Stimulated activated CD8-positive, alpha-beta memory T cell treated with anti-CD3 and anti-CD28 coated beads, Interleukin-12 subunit alpha, Interleukin-12 subunit beta, amount 100 ng/mL, for 1 hour (primary cell): ENCODE data around the gene DGKQ.

Experiments used
- DNase-seq: peaks from one replicate; pipeline ENCODE4 v3.0.0-alpha.2; 2020; ENCODE audit warnings: low read depth

The DGKQ gene

DNA sequence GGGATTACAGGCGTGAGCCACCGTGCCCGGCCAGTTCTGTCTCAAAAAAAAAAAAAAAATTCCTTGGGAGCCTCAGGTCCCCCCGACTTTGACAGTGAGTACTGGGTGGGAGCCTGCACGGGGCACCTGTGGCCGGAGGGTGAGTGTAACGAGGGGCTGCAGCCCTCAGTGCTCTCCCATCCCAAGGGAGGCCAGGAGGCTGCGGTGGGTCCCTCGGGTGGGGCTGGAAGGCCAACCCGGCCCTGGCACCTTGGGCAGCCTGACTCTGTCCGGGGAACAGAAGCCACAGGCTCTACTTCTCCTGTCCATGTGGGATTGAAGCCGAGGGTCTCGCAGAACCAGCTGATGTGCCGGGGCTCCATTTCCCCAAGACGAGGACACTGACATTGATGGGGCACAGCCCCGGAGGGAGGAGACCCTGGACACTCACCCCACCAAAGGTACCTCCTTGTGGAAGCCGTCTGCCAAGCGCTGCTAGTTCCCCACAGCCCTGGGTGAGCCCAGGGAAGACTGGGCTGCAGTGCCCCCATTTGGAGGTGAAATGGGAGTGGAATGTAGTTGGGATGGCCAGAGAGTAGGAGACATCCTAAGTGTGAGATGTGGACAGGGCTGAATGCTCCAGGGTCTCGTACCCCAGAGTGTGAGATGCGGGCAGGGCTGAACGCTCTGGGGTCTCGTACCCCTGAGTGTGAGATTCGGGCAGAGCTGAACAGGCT, 22.1 kb upstream of the DGKQ start:
- no peak for DNase-seq

DNA sequence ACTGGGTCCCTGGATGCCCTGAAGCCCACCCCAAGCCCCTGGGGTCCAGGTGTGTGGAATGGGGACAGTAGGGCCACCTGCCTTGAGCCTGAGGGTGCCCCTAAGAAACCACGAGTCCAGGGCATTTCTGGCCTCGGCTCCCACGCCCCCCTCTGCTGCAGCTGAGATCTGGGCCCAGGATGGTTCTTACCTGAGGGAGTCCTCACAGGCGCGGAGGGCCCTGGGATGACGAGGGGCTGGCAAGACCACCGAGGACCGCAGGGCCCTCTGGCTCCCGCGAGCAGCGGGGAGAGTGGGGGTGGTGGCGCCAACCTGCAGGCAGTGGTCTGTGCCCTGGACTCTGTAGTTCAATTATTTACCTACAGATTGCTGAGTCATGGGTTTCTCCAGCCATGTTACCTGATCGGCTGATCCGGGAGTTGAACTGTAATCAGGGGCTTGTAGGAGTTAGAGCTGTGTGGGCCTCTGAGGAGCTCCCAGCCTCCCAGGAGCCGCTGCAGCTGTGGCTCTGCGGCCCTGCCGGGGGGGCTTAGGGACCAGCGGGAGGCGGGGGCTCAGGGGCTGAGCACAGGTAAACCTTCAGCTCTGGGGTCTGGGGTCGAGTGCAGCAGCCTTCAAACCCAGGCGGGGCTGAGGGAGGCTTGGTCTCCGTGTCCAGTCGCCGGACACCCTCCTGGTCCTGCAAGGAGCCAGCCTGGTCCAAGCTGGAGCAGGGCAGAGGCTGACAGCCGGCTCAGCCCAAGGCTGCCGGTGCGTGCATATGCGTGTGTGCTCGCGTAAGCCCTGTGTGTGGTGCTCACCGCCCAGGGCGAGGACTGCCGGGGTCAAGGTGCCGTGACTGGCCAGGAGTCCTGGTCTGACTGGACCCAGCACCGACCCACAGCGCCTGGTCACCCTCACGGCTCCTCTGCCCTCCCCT, 20.0 kb upstream of the DGKQ start, which contains the start of gene SLC26A1:
Gene SLC26A1 (minus strand): TSS at position 294 of the 919 bp plus-strand sequence. CDS start 1,701 bp downstream, outside the sequence.
- DNase-seq = no peak

DNA sequence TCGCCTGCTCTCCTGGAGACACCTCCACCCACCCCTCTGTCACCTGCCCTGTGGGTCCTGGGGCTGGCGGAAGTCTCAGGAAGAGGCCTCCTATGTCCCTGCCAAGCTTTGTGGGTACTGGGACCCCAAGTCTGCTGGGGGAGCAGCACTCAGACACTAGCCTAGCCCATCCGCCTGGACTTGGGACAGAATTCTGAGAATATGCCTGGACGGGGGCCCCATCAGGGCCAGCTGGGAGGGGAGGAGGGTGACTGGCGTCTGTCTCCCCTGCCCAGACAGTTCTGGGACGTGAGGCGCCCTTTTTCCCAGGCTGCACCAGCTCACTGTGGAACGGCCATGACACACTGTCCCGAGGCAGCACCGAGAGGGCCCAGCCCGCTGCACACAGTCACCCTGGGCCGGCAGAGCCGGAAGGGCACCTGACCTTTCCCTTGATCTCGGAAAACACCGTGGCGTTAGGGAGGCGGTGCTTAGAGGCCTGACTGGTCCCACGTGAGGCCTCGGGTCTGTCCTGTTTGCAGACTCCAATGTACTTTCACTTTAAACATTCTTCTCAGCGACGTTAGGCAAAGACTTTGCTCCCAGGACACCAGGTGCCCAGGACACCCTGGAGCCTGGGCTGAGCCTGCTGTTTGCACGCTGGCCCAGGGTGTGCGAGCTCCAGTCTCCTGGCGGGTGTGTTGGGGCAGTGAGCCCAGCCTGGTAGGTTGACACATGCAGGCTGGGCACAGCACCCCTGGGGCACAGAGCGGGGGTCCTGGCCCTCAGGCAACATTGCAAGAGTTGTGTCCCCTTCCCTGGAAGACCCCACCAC, 19.1 kb upstream of the DGKQ start:
- DNase-seq = no peak

DNA sequence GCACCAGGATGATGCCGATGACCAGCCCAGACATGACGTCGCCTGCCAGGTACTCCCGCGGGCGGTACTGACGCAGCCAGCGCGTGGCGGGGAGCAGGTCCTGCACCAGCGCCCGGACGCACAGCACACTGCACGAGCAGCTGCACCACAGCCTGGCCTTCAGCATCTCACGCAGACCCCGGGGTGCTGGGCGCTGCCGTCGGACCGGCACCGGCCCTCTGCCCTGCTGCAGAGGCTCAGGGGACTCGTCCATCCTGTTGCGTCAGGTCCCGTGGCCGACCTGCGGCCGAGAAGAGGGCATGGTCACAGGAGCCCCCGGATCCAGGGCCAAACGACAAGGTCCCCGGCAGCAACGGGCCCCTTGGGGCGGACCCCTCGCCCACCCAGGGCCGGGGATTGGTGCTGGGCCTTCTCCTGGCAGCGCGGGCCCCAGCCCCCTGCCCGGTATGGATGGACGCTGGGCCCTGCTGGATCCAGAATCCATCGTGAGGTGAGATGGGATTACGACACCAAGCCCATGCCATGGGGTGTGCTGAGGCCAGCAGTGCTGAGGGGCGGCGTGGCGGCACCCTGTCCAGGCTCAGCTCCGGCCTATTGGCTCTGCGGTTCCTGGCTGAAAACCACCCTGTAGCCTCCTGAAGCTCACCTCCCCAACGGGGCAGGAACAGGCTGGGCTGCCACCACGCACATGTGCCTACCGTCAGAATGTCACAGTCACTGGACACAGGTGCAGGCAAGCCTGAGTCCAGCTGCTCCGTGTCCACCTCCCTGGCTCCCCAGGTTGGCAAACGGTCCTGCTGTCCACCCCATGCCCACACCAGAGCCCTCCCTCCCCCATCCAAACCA, 18.3 kb upstream of the DGKQ start:
- no peak for DNase-seq

DNA sequence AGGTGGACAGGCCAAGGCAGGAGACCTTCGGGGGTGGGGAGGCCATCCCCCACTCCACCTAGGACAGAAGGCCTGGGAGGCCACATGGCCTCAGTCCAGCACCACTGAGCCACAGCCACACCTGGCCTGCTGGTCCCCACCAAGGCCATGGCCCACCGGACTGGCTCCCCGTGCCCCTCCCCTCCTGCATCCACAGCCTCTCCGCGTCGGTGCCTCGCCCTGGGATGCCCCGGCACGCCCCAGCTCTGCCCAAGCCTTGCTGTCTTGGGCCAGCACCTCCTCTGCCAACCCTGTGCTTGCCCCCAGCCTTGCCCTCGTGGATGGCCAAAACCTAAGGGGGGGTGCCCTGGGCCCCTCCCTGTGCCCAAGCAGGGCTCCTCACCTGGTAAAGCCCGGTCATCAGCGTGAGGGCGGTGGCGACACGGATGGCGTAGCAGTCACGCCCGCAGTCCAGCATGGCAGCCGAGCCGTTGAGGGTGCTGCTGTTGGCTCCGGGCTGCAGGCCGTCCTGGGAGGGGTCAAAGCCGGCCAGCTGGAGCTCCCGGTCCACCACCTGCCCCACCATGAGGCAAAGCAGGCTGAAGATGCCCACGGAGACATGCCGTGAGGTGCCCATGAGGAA, 17.5 kb upstream of the DGKQ start:
- no peak for DNase-seq

DNA sequence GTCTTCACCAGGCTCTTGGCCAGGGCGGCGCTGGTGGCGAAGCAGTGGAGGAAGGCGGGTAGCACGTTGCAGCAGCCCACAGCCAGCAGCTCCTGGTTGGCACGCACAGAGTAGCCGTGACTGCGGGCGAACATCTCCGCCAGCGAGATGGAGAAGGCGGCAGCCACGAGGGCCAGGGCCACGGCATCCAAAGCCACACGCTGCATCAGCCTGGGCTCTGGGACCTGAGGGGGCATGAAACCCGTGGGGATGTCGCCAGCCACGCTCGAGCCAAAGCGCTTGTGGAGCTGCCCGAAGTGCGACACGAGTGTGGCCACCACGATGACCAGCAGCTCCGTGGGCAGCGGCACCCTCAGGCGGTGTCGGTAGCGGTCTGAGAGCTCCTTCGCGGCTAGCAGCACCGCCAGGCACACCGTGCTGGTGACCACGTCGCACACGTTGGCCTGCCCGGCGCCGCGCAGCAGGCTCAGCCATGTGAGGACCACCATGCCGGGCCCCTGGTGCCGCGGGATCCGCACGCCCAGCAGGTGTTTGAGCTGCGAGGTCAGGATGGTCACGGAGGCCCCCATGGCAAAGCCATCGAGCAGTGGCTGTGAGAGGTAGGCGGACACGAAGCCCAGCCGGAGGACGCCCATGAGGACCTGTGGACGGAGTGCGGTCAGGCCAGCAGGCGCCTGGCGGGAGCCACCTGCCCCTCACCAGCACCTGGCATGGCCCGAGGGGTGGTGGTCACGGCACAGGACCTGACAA, 16.5 kb upstream of the DGKQ start:
- no peak for DNase-seq

DNA sequence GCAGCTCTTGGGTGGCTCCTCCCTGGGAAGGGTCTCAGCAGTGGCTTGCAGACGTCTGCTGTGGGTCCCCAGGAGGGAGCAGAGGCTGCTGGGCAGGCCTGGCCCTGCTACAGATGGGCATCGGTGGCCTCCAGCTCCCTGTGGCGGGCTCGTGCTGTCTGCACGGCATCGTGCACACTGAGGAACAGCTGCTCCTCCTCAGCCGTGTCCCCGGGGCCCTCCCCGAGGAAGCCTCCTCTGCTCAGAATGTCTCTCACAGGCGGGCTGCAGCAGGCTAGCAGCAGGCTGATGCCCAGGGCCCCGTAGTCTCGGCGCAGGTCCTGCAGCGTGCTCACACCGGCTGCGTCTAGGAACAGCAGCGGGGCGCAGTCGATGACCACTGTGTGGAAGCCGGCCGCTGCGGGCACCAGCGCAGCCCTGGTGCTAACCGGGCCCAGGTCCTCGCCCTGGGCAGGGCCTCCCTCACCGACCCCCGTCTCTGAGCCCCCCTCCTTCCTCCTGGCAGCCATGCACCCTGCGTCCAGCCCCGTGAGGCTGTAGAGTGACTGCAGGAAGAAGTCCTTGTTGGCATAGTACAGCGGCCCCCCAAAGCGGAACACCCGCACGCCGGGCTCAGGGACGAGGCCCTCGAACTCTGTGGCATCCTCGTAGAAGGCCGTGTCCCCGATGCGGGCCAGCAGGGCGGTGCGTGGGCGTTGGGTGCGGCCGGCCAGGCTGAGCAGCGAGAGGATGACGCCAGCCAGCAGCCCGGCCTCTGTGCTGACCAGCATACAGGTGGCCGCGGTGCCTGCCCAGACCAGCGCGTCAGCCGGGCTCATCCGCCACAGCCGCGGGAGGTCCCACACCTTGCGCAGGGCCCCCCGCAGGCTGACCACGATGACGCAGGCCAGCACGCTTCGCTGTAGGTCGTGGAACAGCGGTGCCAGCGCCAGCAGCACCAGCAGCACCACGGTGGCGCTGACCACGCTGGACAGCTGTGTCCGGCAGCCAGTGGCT, 15.7 kb upstream of the DGKQ start:
- DNase-seq = no peak

DNA sequence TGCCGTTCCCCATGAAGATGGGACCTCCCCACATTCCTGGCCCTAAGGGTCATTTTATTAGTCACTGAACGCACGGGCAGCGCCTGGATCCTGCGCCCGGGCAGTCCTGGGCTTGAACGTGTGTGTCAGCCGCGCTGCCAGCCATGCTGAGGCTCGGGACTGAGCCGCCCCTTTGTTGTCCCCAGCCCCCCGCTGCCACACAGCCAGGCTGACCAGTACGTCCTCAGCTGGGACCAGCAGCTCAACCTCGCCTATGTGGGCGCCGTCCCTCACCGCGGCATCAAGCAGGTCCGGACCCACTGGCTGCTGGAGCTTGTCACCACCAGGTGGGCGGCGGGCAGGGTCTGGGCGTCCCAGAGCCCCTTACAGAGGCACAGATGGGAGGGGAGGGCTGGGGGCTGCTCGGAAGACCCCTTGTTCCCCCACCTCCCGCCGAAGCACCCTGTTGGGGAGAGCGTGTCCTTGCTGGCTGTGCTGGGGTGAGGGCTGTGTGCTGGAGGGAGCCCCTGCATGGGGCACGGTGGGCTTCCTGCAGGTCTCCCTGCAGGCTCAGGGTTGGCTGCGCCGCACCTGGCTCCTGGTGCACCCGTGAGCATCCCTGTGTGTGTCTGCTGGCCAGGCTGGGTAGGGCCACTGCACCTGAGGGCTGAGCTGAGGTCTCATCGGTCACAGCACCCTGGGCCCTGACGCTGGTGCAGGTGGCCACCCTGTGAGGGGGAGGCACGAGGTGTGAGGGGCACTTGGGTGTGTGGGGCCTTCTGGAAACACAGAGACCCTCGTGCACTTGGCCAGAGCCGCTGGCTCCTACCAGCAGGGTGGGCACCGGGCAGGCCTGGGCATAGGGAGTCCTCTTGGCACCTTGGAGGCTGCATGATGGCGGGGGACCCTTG, 14.5 kb upstream of the DGKQ start:
- DNase-seq = no peak

DNA sequence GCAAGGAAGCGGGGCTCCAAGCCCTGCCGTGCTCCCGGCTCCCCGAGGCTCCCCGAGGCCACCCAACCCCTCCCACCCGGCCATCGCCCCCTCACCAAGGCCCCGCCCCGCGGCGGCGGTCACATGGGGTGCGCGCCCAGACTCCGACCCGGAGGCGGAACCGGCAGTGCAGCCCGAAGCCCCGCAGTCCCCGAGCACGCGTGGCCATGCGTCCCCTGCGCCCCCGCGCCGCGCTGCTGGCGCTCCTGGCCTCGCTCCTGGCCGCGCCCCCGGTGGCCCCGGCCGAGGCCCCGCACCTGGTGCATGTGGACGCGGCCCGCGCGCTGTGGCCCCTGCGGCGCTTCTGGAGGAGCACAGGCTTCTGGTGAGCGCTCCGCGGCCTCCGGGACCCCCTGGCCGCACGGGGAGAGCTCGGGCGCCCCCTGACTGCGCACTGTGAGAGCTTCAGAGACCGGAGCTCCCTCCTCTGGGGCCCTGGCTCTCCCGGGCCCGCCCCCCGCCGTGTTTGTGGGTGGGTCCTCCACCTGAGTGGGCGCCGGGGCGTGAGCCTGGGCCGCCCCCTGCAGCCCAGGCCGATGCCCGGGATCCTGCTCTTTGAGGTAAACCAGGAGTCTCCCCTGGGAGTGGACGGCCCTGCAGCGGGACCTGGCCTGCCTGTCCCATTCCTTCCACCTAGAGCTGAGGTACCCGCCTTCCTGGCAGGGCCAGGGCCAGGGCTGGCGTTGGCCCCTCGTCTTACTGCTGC, 13.7 kb upstream of the DGKQ start, which contains the start of gene IDUA:
Gene IDUA (plus strand): TSS at position 166 of the 745 bp plus-strand sequence. CDS start 41 bp downstream, at position 207.
- DNase-seq = peak; percentile 76

DNA sequence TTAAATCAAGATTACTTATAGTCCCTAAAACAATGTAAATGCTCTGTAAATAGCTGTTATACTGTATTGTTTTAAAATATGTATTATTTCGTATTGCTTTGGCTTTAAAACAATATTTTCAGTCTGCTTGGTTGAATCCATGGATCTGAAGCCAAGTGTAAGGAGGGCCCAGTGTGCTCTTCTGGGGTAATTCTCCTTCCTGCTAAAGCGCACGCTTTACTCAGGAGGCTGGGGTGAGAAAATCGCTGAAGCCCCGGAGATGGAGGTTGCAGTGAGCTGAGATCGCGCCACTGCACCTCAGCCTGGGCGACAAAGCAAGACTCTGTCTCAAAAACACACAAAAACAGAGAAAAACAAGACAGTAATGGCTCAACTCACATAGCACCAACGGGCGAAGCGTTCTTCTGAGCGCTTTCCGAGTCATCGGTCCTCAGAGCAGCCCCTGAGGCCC, 13.1 kb upstream of the DGKQ start:
- no peak for DNase-seq

DNA sequence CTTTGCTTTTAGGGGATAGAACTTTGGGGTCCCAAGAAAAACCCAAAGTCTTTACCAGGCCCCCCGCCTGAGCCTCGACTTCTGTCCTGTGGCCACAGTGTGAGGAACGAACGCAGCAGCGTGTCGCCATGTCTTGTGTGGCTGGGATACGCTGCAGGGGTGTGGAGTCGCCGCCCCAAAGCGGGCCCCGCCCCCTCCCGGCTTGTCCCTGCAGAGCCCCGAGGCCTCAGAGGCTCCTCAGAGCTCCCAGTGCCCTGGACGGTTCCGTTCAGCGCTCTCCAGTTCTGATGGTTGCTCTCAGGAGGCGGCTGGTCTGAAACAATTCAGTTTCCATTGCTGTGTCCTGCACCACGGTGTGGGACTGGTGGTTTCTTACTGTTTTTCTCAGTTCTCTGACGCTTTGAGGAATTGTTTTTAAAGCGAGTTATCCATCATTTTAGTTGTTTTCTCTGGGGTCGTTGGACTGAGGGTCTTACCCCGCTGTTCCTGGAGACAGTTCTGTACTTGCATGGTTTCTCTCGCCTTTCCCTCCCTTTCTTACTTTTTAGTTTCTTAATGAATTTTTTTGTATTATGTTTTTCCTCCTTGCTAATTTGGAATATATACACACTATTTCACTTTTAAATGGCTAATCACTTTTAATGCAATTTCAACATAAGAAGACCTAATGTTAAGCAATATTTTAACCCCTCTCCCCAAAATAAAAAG, 11.9 kb upstream of the DGKQ start:
- DNase-seq = peak; percentile 40

DNA sequence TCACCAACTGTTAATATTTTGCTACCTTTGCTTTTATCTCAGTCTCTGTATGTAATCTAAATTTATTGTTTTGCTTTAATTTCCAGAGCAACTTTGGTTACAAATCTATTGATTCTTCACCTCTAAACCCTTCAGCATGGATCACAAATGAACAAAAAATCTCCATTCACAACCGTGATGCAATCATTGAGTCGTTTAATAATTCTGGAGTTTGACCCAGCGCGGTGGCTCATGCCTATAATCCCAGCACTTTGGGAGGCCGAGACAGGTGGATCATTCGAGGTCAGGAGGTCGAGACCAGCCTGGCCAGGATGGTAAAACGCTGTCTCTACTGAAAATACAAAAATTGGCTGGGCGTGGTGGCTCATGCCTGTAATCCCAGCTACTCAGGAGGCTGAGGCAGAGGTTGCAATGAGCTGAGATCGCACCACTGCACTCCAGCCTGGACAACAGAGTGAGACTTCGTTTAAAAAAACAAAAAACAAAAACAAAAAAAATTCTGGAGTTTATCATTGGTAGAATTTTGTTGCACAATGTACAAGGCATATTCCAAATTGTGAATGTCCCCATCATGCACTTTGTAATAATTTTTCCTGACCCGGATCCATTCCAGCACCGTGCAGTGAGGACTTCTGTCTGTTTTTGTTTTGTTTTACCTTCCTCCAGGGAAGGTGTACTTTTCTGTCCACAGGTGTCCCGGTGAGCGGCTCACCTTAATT, 11.1 kb upstream of the DGKQ start:
- DNase-seq = no peak

DNA sequence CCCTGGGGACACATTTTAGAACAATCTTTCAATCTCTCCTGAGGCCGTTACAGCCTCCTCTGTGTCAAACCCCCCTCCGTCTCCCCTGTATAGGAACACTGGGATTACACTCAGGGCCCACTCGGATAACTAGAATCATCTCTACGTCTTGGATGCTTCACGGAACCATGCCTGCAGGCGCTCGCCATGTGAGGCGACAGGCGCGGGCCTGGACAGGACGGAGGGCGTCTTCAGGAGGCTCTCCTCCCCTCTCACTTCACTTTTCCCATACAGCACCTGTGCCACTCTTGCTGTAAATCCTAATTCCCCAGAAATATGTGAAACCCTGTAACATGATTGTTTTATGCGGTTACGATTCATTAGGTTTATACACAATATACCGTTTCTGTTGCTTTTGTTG, 9.4 kb upstream of the DGKQ start:
- DNase-seq = no peak

DNA sequence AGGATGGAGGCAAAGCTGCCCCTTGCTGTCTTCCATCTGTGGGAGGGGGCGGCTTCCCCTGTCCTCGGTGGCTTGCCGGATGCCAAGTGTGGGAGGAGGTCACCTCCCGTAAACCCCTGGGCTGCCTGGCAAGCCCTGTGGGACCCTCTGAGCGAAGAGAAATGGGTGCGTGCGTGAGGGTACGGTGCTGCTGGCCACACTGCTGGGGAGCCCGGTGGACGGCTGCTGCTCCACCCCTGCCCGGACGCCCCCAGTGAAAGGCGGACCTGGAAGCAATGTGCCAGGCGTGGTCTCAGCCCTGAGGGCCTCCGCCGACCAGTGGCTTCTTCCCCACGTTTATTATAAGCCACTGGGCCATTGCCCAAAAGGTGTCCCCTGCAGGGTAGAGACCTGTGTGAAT, 8.9 kb upstream of the DGKQ start:
- DNase-seq = no peak

DNA sequence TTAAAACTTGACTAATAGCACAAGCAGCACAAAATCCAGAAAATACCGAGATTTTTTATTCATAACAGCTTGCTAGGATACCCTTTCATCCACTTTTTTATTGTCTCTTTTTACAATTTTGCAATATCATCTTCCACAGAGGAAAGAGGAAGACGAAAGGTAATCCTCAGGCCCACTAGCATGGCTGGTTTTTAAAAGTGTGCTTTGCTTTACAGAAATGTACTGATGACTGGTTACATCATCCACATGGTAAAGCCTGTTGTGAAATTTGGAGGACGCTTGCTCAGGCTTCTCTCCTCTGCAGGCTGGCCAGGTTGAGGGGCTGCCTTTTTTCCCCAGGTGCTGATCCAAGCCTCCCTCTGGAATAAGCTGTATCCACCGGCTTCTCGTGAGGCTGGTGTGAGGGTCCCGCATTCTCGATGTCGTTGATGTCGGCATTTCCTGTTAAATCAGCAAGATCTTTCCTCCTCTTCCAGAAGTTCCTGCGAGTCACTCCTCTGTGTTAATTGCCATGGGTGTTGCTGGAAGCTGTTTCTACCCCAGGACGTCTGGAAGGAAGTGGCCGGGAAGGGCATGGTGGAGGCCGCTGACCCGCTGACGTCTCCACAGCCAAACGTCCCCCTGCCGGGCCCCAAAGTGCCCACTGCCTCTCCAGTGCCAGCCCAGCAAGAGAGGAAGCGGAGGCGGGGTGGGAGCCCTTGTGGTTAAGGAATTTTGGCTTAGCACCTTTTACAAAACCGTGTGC, 5.8 kb upstream of the DGKQ start:
- no peak for DNase-seq
